Stomach (tissue), 4 donors: ENCODE data around the gene NID2.

Experiments used
- CTCF ChIP-seq, 7 experiments: fragments of 450-650 bp in 4 of 7; fragments of 200-600 bp in 3 of 7; sonication (generic) in 3 of 7; IDR thresholded peaks; one replicate each; pipeline ENCODE4 v1.5.1; 2016 to 2019; ENCODE audit warnings: antibody characterized with exemption in 7 of 7, control low read depth in 2 of 7, mild to moderate bottlenecking in 1 of 7
- EP300 ChIP-seq: sonication (generic); formaldehyde crosslinking; IDR thresholded peaks from one replicate; pipeline ENCODE4 v1.6.1; 2017; ENCODE audit warnings: antibody characterized with exemption
- POLR2A ChIP-seq, 4 donors: fragments of 450-650 bp; IDR thresholded peaks; one replicate each; pipeline ENCODE4 v1.6.1; 2016; ENCODE audit warnings: antibody characterized with exemption in 4 of 4, control low read depth in 2 of 4, mild to moderate bottlenecking in 1 of 4, moderate library complexity in 1 of 4

- TF ChIP-seq POLR2A (IDR thresholded peaks at IDR 0.05) = no peak
- TF ChIP-seq CTCF (IDR thresholded peaks at IDR 0.05) = no peak
- TF ChIP-seq EP300 = no peak
These were observed at the start of gene NID2 for GRCh38 chr14:52068615-52069306.
